SK-N-SH (cell line): ENCODE results near the gene NKD1. TPM values are rescaled to one million over a fixed set of nuclear protein-coding genes. Genes with fewer than 3 reads are reported as not detected.

Experiments
- CTCF ChIA-PET: fragments of 300-600, 350-600 bp; formaldehyde crosslinking; extraction: SDS; loops from one replicate; lab custom pipeline; 2021; lab: Yijun Ruan, JAX
- POLR2A ChIA-PET: fragments of 350-600 bp; sonication (Branson Sonifier 250); formaldehyde crosslinking; extraction: SDS; loops from one replicate; lab custom pipeline; 2020; ENCODE audit warnings: antibody characterized with exemption, inconsistent platforms; lab: Yijun Ruan, JAX
- DNase-seq: peaks from one replicate; pipeline ENCODE4 v3.0.0; 2012
- H2AFZ ChIP-seq: fragments of 200-600 bp; sonication (generic); 2 replicates; pipeline ENCODE4 v1.8.1; 2016; ENCODE audit warnings: antibody characterized with exemption, mild to moderate bottlenecking, low read depth
- H3F3A ChIP-seq: fragments of 200-600 bp; sonication (generic); replicated peaks from 2 replicates; pipeline ENCODE3; 2016; ENCODE audit warnings: antibody characterized with exemption, mild to moderate bottlenecking; ENCODE audit not compliant: insufficient read depth
- H3K27ac ChIP-seq, 2 experiments: fragments of 200-500 bp in 1 of 2; fragments of 200-600 bp in 1 of 2; sonication (Bioruptor generic) in 1 of 2; sonication (generic), shearing (Covaris generic) in 1 of 2; 2 replicates each; pipeline versions ENCODE4 v1.5.1 to v1.6.1; 2014 to 2016; ENCODE audit warnings: low read depth in 2 of 2, inconsistent platforms in 1 of 2, low read length in 1 of 2, mild to moderate bottlenecking in 1 of 2, mixed read lengths in 1 of 2
- H3K27me3 ChIP-seq: fragments of 200-600 bp; sonication (generic), shearing (Covaris generic); 2 replicates; pipeline ENCODE4 v1.6.1; 2016; ENCODE audit warnings: mixed run types; ENCODE audit not compliant: insufficient read depth
- H3K36me3 ChIP-seq, 2 experiments: fragments of 200-500 bp in 1 of 2; fragments of 200-600 bp in 1 of 2; sonication (Bioruptor generic) in 1 of 2; sonication (generic) in 1 of 2; replicated peaks in 1 of 2; 2 replicates each; pipeline versions ENCODE3 to v1.5.1; 2014 to 2016; ENCODE audit warnings: low read length in 1 of 2, mild to moderate bottlenecking in 1 of 2; ENCODE audit not compliant: insufficient read depth in 2 of 2, control insufficient read depth in 1 of 2
- H3K4me1 ChIP-seq, 2 experiments: fragments of 200-500 bp in 1 of 2; fragments of 200-600 bp in 1 of 2; sonication (Bioruptor generic) in 1 of 2; sonication (generic), shearing (Covaris generic) in 1 of 2; 2 replicates each; pipeline versions ENCODE4 v1.5.1 to v1.6.1; 2014 to 2016; ENCODE audit warnings: low read depth in 1 of 2, low read length in 1 of 2, mixed run types in 1 of 2; ENCODE audit not compliant: insufficient read depth in 2 of 2, control insufficient read depth in 1 of 2
- H3K4me2 ChIP-seq: fragments of 200-600 bp; sonication (generic), shearing (Covaris generic); 2 replicates; pipeline ENCODE4 v1.6.1; 2017; ENCODE audit warnings: mixed run types
- H3K4me3 ChIP-seq, 2 experiments: fragments of 200-500 bp in 1 of 2; fragments of 200-600 bp in 1 of 2; sonication (Bioruptor generic) in 1 of 2; sonication (generic), shearing (Covaris generic) in 1 of 2; 2 replicates each; pipeline versions ENCODE4 v1.5.1 to v1.8.1; 2014 to 2016; ENCODE audit warnings: low read depth in 2 of 2, inconsistent platforms in 1 of 2, low read length in 1 of 2, mild to moderate bottlenecking in 1 of 2, mixed read lengths in 1 of 2, moderate library complexity in 1 of 2
- H3K79me2 ChIP-seq: fragments of 200-600 bp; sonication (generic); 2 replicates; pipeline ENCODE4 v1.8.1; 2017; ENCODE audit warnings: mild to moderate bottlenecking; ENCODE audit not compliant: insufficient read depth
- H3K9ac ChIP-seq: fragments of 200-600 bp; sonication (generic); 2 replicates; pipeline ENCODE4 v1.6.1; 2017; ENCODE audit warnings: mixed run types
- H3K9me2 ChIP-seq: fragments of 200-600 bp; sonication (generic); 2 replicates; pipeline ENCODE4 v1.6.1; 2017; ENCODE audit warnings: mixed run types
- H3K9me3 ChIP-seq: fragments of 200-600 bp; sonication (generic); 2 replicates; pipeline ENCODE4 v1.6.1; 2017; ENCODE audit warnings: mixed run types, mild to moderate bottlenecking, moderate library complexity
- H4K20me1 ChIP-seq: fragments of 200-600 bp; sonication (generic); 2 replicates; pipeline ENCODE4 v1.6.1; 2017; ENCODE audit warnings: mild to moderate bottlenecking, mixed run types; ENCODE audit not compliant: insufficient read depth
- EP300 ChIP-seq, 2 experiments: IDR thresholded peaks; 2 replicates each; pipeline versions ENCODE4 v1.4.0 to v1.6.1; 2012; ENCODE audit warnings: borderline replicate concordance in 1 of 2, low read depth in 1 of 2, low read length in 1 of 2
- FOXJ3 ChIP-seq: sonication (generic); formaldehyde crosslinking; IDR thresholded peaks from 2 replicates; pipeline ENCODE4 v1.5.1; 2020; ENCODE audit warnings: mild to moderate bottlenecking, missing genetic modification reagents
- GABPA ChIP-seq: IDR thresholded peaks from 2 replicates; pipeline ENCODE4 v1.4.0; 2012; ENCODE audit warnings: low read depth, mild to moderate bottlenecking
- JUND ChIP-seq: IDR thresholded peaks from 2 replicates; pipeline ENCODE4 v1.4.0; 2012
- NFIC ChIP-seq: IDR thresholded peaks from 2 replicates; pipeline ENCODE4 v1.4.0; 2012; ENCODE audit warnings: borderline replicate concordance
- TAF1 ChIP-seq: IDR thresholded peaks from 2 replicates; pipeline ENCODE4 v1.6.1; 2012; ENCODE audit warnings: low read depth, mild to moderate bottlenecking, low read length, moderate library complexity, borderline replicate concordance
- TCF12 ChIP-seq: IDR thresholded peaks from 2 replicates; pipeline ENCODE4 v1.4.0; 2012
- WGBS: methylation state at CpG from one replicate; pipeline ENCODE4 v1.1.6; 2017; ENCODE audit warnings: low lambda C conversion rate; 5-methylcytosine and 5-hydroxymethylcytosine counted together
- polyA plus RNA-seq, 3 experiments: library from polyadenylated mRNA; depleted of rRNA; stranded (reverse); fragments of >200 nt; gene quantifications; 2 replicates each; pipeline ENCODE4 v1.2.3, GENCODE V29; 2012
- TF ChIP-seq, protein P1 (sequence below): fragments of 200-600 bp; sonication (generic); IDR thresholded peaks from 2 replicates; pipeline ENCODE4 v1.6.1; 2017; ENCODE audit warnings: antibody characterized with exemption, mild to moderate bottlenecking, moderate library complexity
- TF ChIP-seq, protein P2 (sequence below): IDR thresholded peaks from 2 replicates; pipeline ENCODE4 v1.4.0; 2012; ENCODE audit warnings: low read depth, borderline replicate concordance

NKD1 gene
- polyA plus RNA-seq, 1 of the 3 experiments (the other 2 are of a cell fraction), result 0.02 TPM

DNA sequence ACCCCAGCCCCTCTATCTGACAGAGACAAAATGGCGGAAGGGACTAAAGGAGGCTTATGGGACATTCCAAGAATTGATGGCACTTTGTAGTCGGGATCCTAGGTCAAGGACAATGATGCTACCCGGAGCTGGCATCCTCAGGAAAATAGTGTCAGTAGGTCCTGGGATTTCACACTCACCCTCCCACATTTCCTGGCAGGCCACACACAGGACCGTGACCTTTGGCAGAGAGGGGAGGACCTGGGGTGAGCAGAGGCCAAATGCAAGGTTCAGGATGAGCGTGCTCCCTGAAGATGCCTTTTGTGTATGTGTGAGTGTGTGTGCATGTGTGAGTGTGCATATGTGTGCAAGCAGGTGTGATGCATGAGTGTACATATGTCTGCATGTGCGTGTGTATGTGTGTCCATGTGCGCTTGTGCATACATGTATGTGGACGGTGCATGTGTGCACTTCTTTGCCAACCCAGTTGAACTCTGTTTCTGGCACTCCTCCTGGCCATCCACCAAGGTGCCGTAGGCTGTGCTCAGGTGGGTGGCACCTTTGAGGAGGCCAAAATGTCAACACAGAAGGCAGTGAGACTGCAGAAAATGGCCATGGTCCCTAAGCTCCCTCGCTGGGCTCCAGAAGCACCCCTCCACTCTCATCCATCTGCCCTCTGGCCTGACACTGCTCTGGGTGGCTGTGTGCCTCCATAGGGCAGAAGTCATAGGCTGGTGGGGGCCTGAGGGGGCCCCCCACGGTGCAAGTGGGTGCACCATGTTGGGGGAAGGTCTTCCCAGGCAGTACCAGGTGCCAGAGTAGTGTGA lies 72.7 kb downstream of the NKD1 start (continued):
- TF ChIP-seq TAF1 (no peak), FOXJ3 (CRISPR knock-in tag) (no peak)
- TF ChIP-seq, protein P1, sequence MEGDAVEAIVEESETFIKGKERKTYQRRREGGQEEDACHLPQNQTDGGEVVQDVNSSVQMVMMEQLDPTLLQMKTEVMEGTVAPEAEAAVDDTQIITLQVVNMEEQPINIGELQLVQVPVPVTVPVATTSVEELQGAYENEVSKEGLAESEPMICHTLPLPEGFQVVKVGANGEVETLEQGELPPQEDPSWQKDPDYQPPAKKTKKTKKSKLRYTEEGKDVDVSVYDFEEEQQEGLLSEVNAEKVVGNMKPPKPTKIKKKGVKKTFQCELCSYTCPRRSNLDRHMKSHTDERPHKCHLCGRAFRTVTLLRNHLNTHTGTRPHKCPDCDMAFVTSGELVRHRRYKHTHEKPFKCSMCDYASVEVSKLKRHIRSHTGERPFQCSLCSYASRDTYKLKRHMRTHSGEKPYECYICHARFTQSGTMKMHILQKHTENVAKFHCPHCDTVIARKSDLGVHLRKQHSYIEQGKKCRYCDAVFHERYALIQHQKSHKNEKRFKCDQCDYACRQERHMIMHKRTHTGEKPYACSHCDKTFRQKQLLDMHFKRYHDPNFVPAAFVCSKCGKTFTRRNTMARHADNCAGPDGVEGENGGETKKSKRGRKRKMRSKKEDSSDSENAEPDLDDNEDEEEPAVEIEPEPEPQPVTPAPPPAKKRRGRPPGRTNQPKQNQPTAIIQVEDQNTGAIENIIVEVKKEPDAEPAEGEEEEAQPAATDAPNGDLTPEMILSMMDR, result no peak

DNA sequence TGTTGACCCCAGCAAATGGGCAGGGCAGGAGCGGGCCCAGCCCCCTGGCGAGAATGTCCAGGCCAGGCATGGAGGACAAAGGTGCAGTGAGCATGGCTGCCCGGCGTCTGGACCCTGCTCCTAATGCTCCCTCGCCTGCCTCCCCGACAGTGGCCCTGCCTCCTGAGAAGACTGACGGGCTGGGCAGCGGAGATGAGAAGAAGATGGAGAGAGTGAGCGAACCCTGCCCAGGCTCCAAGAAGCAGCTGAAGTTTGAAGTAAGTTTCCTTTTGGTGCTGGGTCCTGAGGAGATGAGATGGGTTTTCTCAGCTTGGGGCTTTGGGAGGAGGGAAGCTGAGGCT lies 73.2 kb downstream of the NKD1 start:
- no peaks in the 10 kb centered on the region for H3K79me2 ChIP-seq
- ChIA-PET CTCF (interaction anchor here (1.4 kb wide), 1 partner anchor 185 kb away, joined by 4 read pairs; no protein-coding TSS in a partner anchor), POLR2A (no interaction called here)
- no peak overlapping the region for H3K4me3 ChIP-seq
- no peaks in the 10 kb centered on the region for H3F3A ChIP-seq
- no peak overlapping the region for H2AFZ ChIP-seq
- H3K9me3 ChIP-seq, result no peaks in the 10 kb centered on the region
- no peak overlapping the region for H3K9ac ChIP-seq
- peaks cover 0 to 10% of the 10 kb centered on the region in 2 experiments; a peak in 1 of 4 replicates for H3K4me1 ChIP-seq
- no peak overlapping the region for H3K4me2 ChIP-seq
- no peaks in the 10 kb centered on the region for H3K9me2 ChIP-seq
- DNase-seq, result no peak
- no peak overlapping the region for H3K27ac ChIP-seq
- WGBS, result 70% methylated on average over 9 of the region's 9 CpGs
- no peak for TF ChIP-seq NFIC
- no peak for TF ChIP-seq JUND
- no peak for TF ChIP-seq EP300 (IDR thresholded peaks at IDR 0.05; ENCODE audit: borderline replicate concordance in 1 of 2, low read depth in 1 of 2, low read length in 1 of 2)
- TF ChIP-seq, protein P2, sequence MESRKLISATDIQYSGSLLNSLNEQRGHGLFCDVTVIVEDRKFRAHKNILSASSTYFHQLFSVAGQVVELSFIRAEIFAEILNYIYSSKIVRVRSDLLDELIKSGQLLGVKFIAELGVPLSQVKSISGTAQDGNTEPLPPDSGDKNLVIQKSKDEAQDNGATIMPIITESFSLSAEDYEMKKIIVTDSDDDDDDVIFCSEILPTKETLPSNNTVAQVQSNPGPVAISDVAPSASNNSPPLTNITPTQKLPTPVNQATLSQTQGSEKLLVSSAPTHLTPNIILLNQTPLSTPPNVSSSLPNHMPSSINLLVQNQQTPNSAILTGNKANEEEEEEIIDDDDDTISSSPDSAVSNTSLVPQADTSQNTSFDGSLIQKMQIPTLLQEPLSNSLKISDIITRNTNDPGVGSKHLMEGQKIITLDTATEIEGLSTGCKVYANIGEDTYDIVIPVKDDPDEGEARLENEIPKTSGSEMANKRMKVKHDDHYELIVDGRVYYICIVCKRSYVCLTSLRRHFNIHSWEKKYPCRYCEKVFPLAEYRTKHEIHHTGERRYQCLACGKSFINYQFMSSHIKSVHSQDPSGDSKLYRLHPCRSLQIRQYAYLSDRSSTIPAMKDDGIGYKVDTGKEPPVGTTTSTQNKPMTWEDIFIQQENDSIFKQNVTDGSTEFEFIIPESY, result no peak
- TF ChIP-seq GABPA, result no peak
- H3K27me3 ChIP-seq, result no peaks in the 10 kb centered on the region
- no peaks in the 10 kb centered on the region for H4K20me1 ChIP-seq
- no peaks in the 10 kb centered on the region for H3K36me3 ChIP-seq

DNA sequence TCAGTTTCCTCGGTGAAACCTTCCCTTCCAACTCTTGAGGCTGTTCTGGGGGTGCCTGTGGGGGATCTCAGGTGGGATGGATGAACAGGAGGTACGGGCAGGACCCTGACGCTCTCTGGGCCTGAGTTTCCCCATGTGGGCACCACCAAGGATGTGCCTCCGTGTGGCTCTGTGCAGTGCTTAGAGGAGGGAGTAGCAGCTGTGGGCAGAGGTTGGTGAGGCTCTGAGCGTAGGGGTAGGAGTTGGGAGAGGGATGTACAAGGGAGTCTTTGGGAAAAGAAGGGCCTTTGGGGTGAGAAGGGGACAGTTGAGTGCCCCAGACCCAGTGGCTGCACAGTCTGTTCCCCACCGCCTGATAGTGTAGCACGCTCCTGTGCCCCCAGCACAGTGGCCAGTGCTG lies 73.8 kb downstream of the NKD1 start:
- Histone ChIP-seq H3K27me3 (no peaks in the 10 kb centered on the region), H3K9ac (no peak overlapping the region), H3K4me1 (peaks cover 0 to 4% of the 10 kb centered on the region in 2 experiments; a peak in 1 of 4 replicates), H3K9me2 (no peaks in the 10 kb centered on the region), H3K36me3 (no peaks in the 10 kb centered on the region), H3K27ac (no peak overlapping the region), H3K4me2 (no peak overlapping the region), H3K9me3 (no peaks in the 10 kb centered on the region), H3K4me3 (no peak overlapping the region), H2AFZ (no peak overlapping the region), H3F3A (no peaks in the 10 kb centered on the region), H4K20me1 (no peaks in the 10 kb centered on the region), H3K79me2 (no peaks in the 10 kb centered on the region)
- DNase-seq, result no peak
- ChIA-PET CTCF (interaction anchor here (1.4 kb wide), 2 partner anchors 21 to 184 kb away, joined by 4 read pairs; no protein-coding TSS in a partner anchor), POLR2A (no interaction called here)
- TF ChIP-seq TCF12, result no peak
- WGBS, result 60% methylated on average over 7 of the region's 7 CpGs
